Karpas-422 (cell line): ENCODE measurements around the gene PSMA7. TPM values are rescaled to one million over a fixed set of nuclear protein-coding genes. Genes with fewer than 3 reads are reported as not detected.

Experiments used
- DNase-seq: peaks from one replicate; pipeline ENCODE4 v3.0.0-alpha.2; 2015
- H2AFZ ChIP-seq: fragments of 200-600 bp; sonication (generic); 2 replicates; pipeline ENCODE4 v1.6.1; 2014; ENCODE audit warnings: antibody characterized with exemption, low read length, mixed read lengths
- H3K27ac ChIP-seq: fragments of 200-600 bp; sonication (generic); 2 replicates; pipeline ENCODE4 v1.5.1; 2014; ENCODE audit warnings: mild to moderate bottlenecking, low read length, moderate library complexity
- H3K27me3 ChIP-seq: fragments of 200-600 bp; sonication (generic); 2 replicates; pipeline ENCODE4 v1.6.1; 2014; ENCODE audit warnings: low read length, mixed read lengths
- H3K36me3 ChIP-seq: fragments of 200-600 bp; sonication (generic); 2 replicates; pipeline ENCODE4 v1.6.1; 2014; ENCODE audit warnings: low read length, mixed read lengths; ENCODE audit not compliant: insufficient read depth
- H3K4me1 ChIP-seq: fragments of 200-600 bp; sonication (generic); 2 replicates; pipeline ENCODE4 v1.6.1; 2014; ENCODE audit warnings: mild to moderate bottlenecking, low read length, mixed read lengths
- H3K4me2 ChIP-seq: fragments of 200-600 bp; sonication (generic); 2 replicates; pipeline ENCODE4 v1.6.1; 2014; ENCODE audit warnings: low read length, low read depth, mild to moderate bottlenecking; ENCODE audit not compliant: poor library complexity, severe bottlenecking
- H3K4me3 ChIP-seq: fragments of 200-600 bp; sonication (generic); 2 replicates; pipeline ENCODE4 v1.5.1; 2014; ENCODE audit warnings: mild to moderate bottlenecking, antibody characterized with exemption, low read length, mixed read lengths
- H3K79me2 ChIP-seq: fragments of 200-600 bp; sonication (generic); 2 replicates; pipeline ENCODE4 v1.6.1; 2014; ENCODE audit warnings: mild to moderate bottlenecking, low read length, mixed read lengths
- H3K9ac ChIP-seq: fragments of 200-600 bp; sonication (generic); 2 replicates; pipeline ENCODE4 v1.6.0; 2014; ENCODE audit warnings: low read length
- H3K9me2 ChIP-seq: fragments of 200-600 bp; sonication (generic), shearing (Covaris generic); replicated peaks from 2 replicates; pipeline ENCODE4 v1.6.0; 2014; ENCODE audit warnings: mild to moderate bottlenecking, low read length, moderate library complexity; ENCODE audit not compliant: insufficient read depth
- H3K9me3 ChIP-seq: fragments of 300-700, 200-600 bp; sonication (generic); 2 replicates; pipeline ENCODE4 v1.6.1; 2014; ENCODE audit warnings: low read length, mixed read lengths
- H4K20me1 ChIP-seq: fragments of 200-600 bp; sonication (generic); 2 replicates; pipeline ENCODE4 v1.6.1; 2014; ENCODE audit warnings: mild to moderate bottlenecking, antibody characterized with exemption, low read length, low read depth; ENCODE audit not compliant: insufficient read depth
- total RNA-seq: library from RNA; depleted of rRNA; stranded (reverse); fragments of >200 nt; shearing (Covaris generic); gene quantifications from 2 replicates; pipeline ENCODE4 v1.2.3, GENCODE V29; 2014; ENCODE audit warnings: low replicate concordance

Gene PSMA7
- total RNA-seq, 1 experiment from 2014 or later, result 181 TPM

DNA sequence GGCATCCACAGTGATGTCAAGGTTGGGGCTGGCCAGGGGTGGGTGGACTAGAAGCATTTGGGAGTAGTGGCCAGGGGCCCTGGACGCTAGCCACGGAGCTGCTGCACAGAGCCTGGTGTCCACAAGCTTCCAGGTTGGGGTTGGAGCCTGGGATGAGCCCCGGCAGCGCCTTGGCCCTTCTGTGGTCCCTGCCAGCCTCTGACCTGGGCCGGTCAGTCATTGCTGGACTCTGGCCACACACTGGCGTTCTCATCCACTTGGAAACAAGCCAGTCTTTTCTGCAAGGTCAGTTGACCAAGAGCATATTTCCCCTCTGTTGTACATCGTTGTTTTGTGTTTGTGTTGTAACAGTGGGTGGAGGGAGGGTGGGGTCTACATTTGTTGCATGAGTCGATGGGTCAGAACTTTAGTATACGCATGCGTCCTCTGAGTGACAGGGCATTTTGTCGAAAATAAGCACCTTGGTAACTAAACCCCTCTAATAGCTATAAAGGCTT is 8.4 kb downstream of the PSMA7 start:
- Histone ChIP-seq H3K4me3 (no peak overlapping the region), H3K9me3 (no peaks in the 10 kb centered on the region), H3K27me3 (no peaks in the 10 kb centered on the region), H3K9ac (no peak overlapping the region), H3K4me2 (no peak overlapping the region), H3K9me2 (no peaks in the 10 kb centered on the region), H3K79me2 (peaks cover 11% of the 10 kb centered on the region), H4K20me1 (peaks cover 23% of the 10 kb centered on the region; the same call in 1 of the 2 replicates), H3K4me1 (peaks cover 27% of the 10 kb centered on the region), H3K27ac (no peak overlapping the region), H3K36me3 (peaks cover 62% of the 10 kb centered on the region), H2AFZ (no peak overlapping the region)
- no peak for DNase-seq

DNA sequence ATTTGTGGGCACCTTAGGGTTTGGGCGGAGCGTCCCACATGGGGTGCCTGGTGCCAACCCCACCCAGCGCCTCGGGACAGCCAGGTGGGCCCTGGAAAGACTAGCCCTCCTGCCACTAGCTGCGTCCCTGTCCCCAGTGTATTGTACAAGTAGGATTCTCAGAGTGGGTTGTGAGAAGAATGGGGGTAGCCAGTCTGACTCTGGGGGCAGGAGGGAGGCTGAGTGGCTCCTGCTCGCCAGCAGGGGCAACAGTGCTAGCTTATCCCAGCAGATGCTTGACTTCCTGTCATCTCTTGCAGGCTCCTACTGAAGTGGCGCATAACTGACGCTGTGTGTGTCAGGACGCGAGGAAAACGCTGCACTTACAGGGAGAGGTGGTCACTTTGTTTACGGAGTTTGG is 9.3 kb downstream of the PSMA7 start:
- Histone ChIP-seq H3K79me2 (peaks cover 2% of the 10 kb centered on the region), H3K9ac (no peak overlapping the region), H4K20me1 (peaks cover 14% of the 10 kb centered on the region; the same call in 1 of the 2 replicates), H3K27ac (peak overlapping the region; percentile 30; the same call in 1 of the 2 replicates), H3K4me2 (no peak overlapping the region), H3K9me3 (no peaks in the 10 kb centered on the region), H2AFZ (no peak overlapping the region), H3K4me1 (peaks cover 27% of the 10 kb centered on the region), H3K4me3 (no peak overlapping the region), H3K27me3 (no peaks in the 10 kb centered on the region), H3K9me2 (no peaks in the 10 kb centered on the region), H3K36me3 (peaks cover 59% of the 10 kb centered on the region)
- peak; percentile 66 for DNase-seq

DNA sequence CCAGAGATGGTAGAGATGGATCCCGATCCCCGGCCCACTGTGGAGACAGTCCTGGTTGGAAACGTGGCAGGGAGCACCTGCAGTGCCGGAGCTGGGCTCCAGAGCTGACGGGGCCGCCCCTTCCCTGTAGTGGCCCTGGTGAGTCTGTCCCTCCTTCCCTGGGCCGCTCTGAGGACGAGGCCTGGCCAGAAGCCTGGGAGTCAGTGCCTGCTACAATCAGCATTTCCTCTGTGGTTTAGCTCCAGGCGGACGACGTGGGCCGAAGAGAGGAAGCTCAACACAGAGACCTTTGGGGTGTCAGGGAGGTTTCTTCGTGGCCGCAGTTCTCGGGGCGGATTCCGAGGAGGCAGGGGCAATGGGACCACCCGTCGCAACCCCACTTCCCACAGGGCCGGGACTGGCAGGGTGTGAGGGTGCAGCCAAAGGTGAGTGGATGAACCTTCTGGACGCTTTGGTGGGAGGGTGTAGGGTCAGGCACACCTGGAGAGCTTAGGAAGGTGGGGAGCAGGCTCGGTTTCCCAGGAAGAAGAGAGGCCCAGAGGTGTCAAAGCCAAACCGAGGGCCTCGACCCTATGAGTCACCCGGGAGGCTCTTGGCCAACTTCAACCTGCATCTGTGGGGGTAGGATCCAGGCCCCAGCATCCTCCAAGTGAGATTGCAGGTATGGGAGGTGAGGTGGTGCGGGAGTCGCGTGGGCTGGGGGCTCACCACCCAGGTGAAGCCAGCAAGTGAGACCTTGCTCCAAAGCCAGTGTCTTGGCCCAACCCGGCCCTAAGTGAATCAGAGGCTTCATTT is 9.9 kb downstream of the PSMA7 start:
- no peak overlapping the region for H2AFZ ChIP-seq
- H3K27me3 ChIP-seq, result no peaks in the 10 kb centered on the region
- no peak overlapping the region for H3K9ac ChIP-seq
- H3K27ac ChIP-seq, result peak overlapping the region; percentile 11; the same call in 1 of the 2 replicates
- H3K4me1 ChIP-seq, result peaks cover 27% of the 10 kb centered on the region
- peaks cover 57% of the 10 kb centered on the region for H3K36me3 ChIP-seq
- no peak overlapping the region for H3K4me2 ChIP-seq
- no peak overlapping the region for H3K4me3 ChIP-seq
- no peak for DNase-seq
- H4K20me1 ChIP-seq, result 0 out of 2 replicates have a peak, but pooled peaks cover 11% of the 10 kb centered on the region
- no peaks in the 10 kb centered on the region for H3K9me3 ChIP-seq
- no peaks in the 10 kb centered on the region for H3K79me2 ChIP-seq
- no peaks in the 10 kb centered on the region for H3K9me2 ChIP-seq

DNA sequence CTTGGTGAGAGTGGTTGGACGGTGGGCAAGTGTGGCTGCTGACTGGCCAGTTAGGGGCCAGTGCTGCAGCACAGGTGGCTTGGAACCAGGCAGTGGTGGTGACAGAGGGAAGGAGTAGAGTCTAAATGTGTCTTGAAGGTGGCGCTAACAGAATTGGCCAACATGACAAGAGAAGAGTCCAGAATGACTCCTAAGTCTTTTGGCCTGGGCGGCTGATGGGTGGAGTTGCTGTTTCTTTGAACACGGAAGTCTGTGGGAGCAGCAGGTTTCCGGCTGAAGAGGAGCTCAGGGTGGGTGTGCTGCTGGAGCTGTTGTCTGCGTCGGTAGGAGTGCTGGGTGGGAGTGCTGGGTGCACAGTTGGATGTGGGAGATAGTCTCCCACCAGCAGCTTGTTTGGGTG is 10.8 kb downstream of the PSMA7 start:
- peaks cover 27% of the 10 kb centered on the region for H3K4me1 ChIP-seq
- no peak overlapping the region for H2AFZ ChIP-seq
- DNase-seq, result no peak
- H3K9me2 ChIP-seq, result no peaks in the 10 kb centered on the region
- H3K27me3 ChIP-seq, result no peaks in the 10 kb centered on the region
- no peak overlapping the region for H3K27ac ChIP-seq
- 0 out of 2 replicates have a peak, but pooled peaks cover 11% of the 10 kb centered on the region for H4K20me1 ChIP-seq
- H3K79me2 ChIP-seq, result no peaks in the 10 kb centered on the region
- peaks cover 49% of the 10 kb centered on the region for H3K36me3 ChIP-seq
- no peak overlapping the region for H3K4me2 ChIP-seq
- no peak overlapping the region for H3K4me3 ChIP-seq
- no peaks in the 10 kb centered on the region for H3K9me3 ChIP-seq
- no peak overlapping the region for H3K9ac ChIP-seq

DNA sequence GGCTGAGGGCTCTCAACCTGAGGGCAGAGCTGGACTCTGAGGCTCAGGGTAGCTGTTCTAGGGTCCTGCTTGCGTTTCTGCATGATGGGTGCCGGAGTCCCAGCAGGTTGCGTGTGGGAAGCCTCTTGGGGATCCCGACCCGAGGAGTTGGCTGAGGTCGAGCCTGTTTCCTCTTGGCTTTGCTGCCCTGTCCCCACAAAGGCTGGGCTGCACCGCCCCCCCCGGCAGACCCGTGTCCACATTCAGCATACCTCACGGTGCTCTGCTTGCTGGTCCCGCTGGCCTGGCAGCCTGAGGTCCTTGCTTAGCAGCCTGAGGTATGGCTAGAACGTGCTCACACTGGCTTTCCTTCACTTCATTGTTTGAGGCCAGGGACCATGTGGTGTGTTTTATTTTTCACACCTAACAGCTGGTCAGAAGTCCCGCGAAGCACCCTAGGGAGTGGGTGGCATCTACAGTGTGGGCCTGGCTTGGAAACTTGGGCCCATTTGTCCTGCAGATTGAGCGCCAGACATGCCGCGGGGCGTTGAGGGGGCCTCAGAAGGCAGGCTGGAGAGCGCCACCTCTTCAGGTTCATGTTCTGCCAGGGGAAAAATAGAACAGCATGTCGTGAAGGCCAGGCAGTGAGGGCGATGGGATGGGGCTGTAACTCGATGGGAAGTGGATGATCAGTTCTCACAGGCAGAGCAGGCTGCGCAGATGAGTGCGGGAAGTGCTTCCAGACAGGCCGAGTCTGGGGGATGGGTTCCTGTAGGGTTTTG is 11.5 kb downstream of the PSMA7 start:
- DNase-seq, result no peak
- Histone ChIP-seq H3K36me3 (peaks cover 50% of the 10 kb centered on the region), H3K27me3 (no peaks in the 10 kb centered on the region), H3K4me2 (no peak overlapping the region), H3K9ac (no peak overlapping the region), H3K79me2 (no peaks in the 10 kb centered on the region), H3K4me1 (peaks cover 27% of the 10 kb centered on the region), H3K9me3 (no peaks in the 10 kb centered on the region), H3K9me2 (no peaks in the 10 kb centered on the region), H3K4me3 (no peak overlapping the region), H4K20me1 (0 out of 2 replicates have a peak, but pooled peaks cover 11% of the 10 kb centered on the region), H3K27ac (no peak overlapping the region), H2AFZ (no peak overlapping the region)

DNA sequence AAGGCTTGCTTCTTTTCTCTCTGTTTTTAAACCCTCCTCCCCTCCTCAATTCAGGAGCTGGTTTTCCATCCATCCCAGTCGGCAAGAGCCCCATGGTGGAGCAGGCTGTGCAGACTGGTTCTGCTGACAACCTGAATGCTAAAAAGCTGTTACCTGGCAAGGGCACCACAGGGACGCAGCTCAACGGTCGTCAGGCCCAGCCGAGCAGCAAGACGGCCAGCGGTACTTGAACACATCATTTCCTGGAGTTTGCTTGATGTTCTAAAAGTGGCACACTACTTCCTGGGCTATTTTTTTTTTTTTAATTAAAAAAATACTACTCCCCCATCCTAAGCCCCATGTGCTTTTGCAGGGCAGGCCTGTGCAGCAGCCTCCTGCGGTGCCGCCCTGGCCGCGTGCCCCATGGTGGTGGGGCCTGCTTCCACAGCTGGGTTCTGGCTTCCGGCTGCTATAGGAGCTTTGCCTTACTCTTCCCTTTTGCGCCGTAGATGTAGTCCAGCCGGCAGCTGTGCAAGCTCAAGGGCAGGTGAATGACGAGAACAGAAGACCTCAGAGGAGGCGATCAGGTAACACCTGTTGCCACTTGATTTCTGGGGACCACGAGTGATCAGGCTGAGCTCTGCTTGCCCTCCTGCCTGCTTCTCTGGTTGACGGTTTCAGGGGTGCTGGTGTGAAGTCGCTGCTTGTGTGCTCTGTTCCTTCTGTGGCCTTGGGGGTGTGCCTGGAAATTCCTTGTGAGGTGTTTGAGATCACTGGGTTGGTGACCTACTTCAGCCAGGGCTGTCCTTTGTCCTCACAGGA is 13.3 kb downstream of the PSMA7 start:
- no peak overlapping the region for H3K9ac ChIP-seq
- no peak overlapping the region for H3K27ac ChIP-seq
- peaks cover 37% of the 10 kb centered on the region for H3K36me3 ChIP-seq
- peaks cover 24% of the 10 kb centered on the region for H3K4me1 ChIP-seq
- no peak overlapping the region for H3K4me3 ChIP-seq
- H3K79me2 ChIP-seq, result 0 out of 2 replicates have a peak, but pooled peaks cover 6% of the 10 kb centered on the region
- peaks cover 11% of the 10 kb centered on the region; the same call in 1 of the 2 replicates for H4K20me1 ChIP-seq
- DNase-seq, result no peak
- no peak overlapping the region for H2AFZ ChIP-seq
- H3K9me2 ChIP-seq, result no peaks in the 10 kb centered on the region
- no peak overlapping the region for H3K4me2 ChIP-seq
- no peaks in the 10 kb centered on the region for H3K27me3 ChIP-seq
- H3K9me3 ChIP-seq, result no peaks in the 10 kb centered on the region

DNA sequence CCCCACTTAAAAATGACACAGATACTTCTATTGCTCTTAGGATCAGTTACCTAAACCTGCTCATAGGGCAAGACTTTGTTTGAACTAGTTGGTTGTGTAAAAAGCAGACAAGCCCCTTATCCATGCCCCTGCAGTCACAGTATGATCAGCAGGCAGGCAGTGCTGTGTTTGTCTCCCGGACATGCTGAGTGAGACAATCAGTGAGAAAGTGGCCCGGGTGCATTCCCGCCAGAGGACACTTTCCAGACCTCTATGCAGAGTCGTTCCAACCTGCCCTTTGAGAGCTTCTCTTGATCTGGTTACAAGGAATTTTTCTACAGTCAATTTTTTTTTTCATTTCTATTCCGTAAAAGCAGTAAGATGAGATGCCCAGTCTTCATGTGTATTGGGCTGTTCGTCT is 14.7 kb downstream of the PSMA7 start:
- no peaks in the 10 kb centered on the region for H3K27me3 ChIP-seq
- H3K4me3 ChIP-seq, result no peak overlapping the region
- peaks cover 18% of the 10 kb centered on the region for H3K79me2 ChIP-seq
- no peaks in the 10 kb centered on the region for H3K9me2 ChIP-seq
- H3K27ac ChIP-seq, result no peak overlapping the region
- no peak overlapping the region for H3K9ac ChIP-seq
- H3K36me3 ChIP-seq, result peaks cover 34% of the 10 kb centered on the region
- DNase-seq, result no peak
- no peaks in the 10 kb centered on the region for H3K9me3 ChIP-seq
- no peak overlapping the region for H3K4me2 ChIP-seq
- peaks cover 18% of the 10 kb centered on the region for H3K4me1 ChIP-seq
- no peak overlapping the region for H2AFZ ChIP-seq
- H4K20me1 ChIP-seq, result peaks cover 21% of the 10 kb centered on the region
